Stimulated activated CD8-positive, alpha-beta memory T cell treated with anti-CD3 and anti-CD28 coated beads, Interleukin-7, amount 100 ng/mL, for 4 hours (primary cell): ENCODE measurements around the gene PLSCR5.

ENCODE experiments used
- DNase-seq, 2 donors: peaks; one replicate each; pipeline ENCODE4 v3.0.0-alpha.2; 2020; ENCODE audit warnings: low read depth in 2 of 2

PLSCR5 gene

GRCh38 chr3:146544929-146545528 is 60.1 kb downstream of the PLSCR5 start:
- DNase-seq = no peak

- DNase-seq = peak; percentile 70 to 78
These were observed 60.9 kb downstream of the PLSCR5 start, which contains the start of gene PLSCR1 for GRCh38 chr3:146544002-146544928. Gene PLSCR1 (minus strand): TSS chr3:146544607. CDS start chr3:146536552, 8,055 bp downstream.

GRCh38 chr3:146543461-146544001 is 61.6 kb downstream of the PLSCR5 start:
- no peak for DNase-seq

GRCh38 chr3:146542978-146543377 is 62.2 kb downstream of the PLSCR5 start:
- no peak for DNase-seq

- no peak for DNase-seq
These were observed 63.0 kb downstream of the PLSCR5 start for GRCh38 chr3:146542179-146542578.

GRCh38 chr3:146540978-146541377 is 64.2 kb downstream of the PLSCR5 start:
- no peak for DNase-seq

- no peak for DNase-seq
These were observed 64.9 kb downstream of the PLSCR5 start for GRCh38 chr3:146540236-146540635.

- no peak for DNase-seq
These were observed 65.8 kb downstream of the PLSCR5 start for GRCh38 chr3:146539315-146539714.

- DNase-seq = no peak
These were observed 67.5 kb downstream of the PLSCR5 start for GRCh38 chr3:146537603-146538002.

GRCh38 chr3:146536681-146537080 is 68.5 kb downstream of the PLSCR5 start:
- no peak for DNase-seq
